ENCODE results near the gene BMP6.

The BMP6 gene

GRCh38 chr6:7723554-7723953, 2.3 kb upstream of the BMP6 start:
- Histone ChIP-seq H3K27me3 (ENCODE audit: control insufficient read depth, insufficient read depth, low read length) (peaks cover 13% of the 10 kb centered on the region), H3K9ac (ENCODE audit: low read length) (no peak overlapping the region), H3K4me3 (ENCODE audit: low read length) (no peak overlapping the region), H3K36me3 (ENCODE audit: control insufficient read depth, insufficient read depth, low read length) (no peaks in the 10 kb centered on the region), H3K4me1 (ENCODE audit: control insufficient read depth, insufficient read depth, low read length) (peaks cover 8% of the 10 kb centered on the region), H3K27ac (ENCODE audit: low read depth, low read length) (no peak overlapping the region)

- H3K27me3 ChIP-seq (ENCODE audit: control insufficient read depth, insufficient read depth, low read length): peaks cover 24% of the 10 kb centered on the region
- H3K4me3 ChIP-seq (ENCODE audit: low read length): peak overlapping the region; percentile 63
- no peaks in the 10 kb centered on the region for H3K36me3 ChIP-seq (ENCODE audit: control insufficient read depth, insufficient read depth, low read length)
- no peak overlapping the region for H3K9ac ChIP-seq (ENCODE audit: low read length)
- no peak overlapping the region for H3K27ac ChIP-seq (ENCODE audit: low read depth, low read length)
- peaks cover 11% of the 10 kb centered on the region for H3K4me1 ChIP-seq (ENCODE audit: control insufficient read depth, insufficient read depth, low read length)
These were observed 487 bp upstream of the BMP6 start for GRCh38 chr6:7725412-7725811.

GRCh38 chr6:7726416-7727085, 652 bp downstream of the BMP6 start:
- Histone ChIP-seq H3K4me1 (ENCODE audit: control insufficient read depth, insufficient read depth, low read length) (peaks cover 11% of the 10 kb centered on the region), H3K4me3 (ENCODE audit: low read length) (peak overlapping the region; percentile 63), H3K9ac (ENCODE audit: low read length) (no peak overlapping the region), H3K36me3 (ENCODE audit: control insufficient read depth, insufficient read depth, low read length) (no peaks in the 10 kb centered on the region), H3K27me3 (ENCODE audit: control insufficient read depth, insufficient read depth, low read length) (peaks cover 24% of the 10 kb centered on the region), H3K27ac (ENCODE audit: low read depth, low read length) (no peak overlapping the region)

- H3K27me3 ChIP-seq (ENCODE audit: control insufficient read depth, insufficient read depth, low read length): peaks cover 24% of the 10 kb centered on the region
- peak overlapping the region; percentile 58 for H3K4me3 ChIP-seq (ENCODE audit: low read length)
- peaks cover 11% of the 10 kb centered on the region for H3K4me1 ChIP-seq (ENCODE audit: control insufficient read depth, insufficient read depth, low read length)
- H3K27ac ChIP-seq (ENCODE audit: low read depth, low read length): no peak overlapping the region
- no peaks in the 10 kb centered on the region for H3K36me3 ChIP-seq (ENCODE audit: control insufficient read depth, insufficient read depth, low read length)
- no peak overlapping the region for H3K9ac ChIP-seq (ENCODE audit: low read length)
These were observed 1.4 kb downstream of the BMP6 start for GRCh38 chr6:7727086-7727945.

GRCh38 chr6:7727946-7728854, 2.3 kb downstream of the BMP6 start:
- Histone ChIP-seq H3K27me3 (ENCODE audit: control insufficient read depth, insufficient read depth, low read length) (peaks cover 24% of the 10 kb centered on the region), H3K27ac (ENCODE audit: low read depth, low read length) (no peak overlapping the region), H3K4me1 (ENCODE audit: control insufficient read depth, insufficient read depth, low read length) (peaks cover 11% of the 10 kb centered on the region), H3K9ac (ENCODE audit: low read length) (no peak overlapping the region), H3K4me3 (ENCODE audit: low read length) (peak overlapping the region; percentile 54), H3K36me3 (ENCODE audit: control insufficient read depth, insufficient read depth, low read length) (no peaks in the 10 kb centered on the region)

GRCh38 chr6:7728855-7729590, 3.1 kb downstream of the BMP6 start:
- H3K4me1 ChIP-seq (ENCODE audit: control insufficient read depth, insufficient read depth, low read length): peaks cover 11% of the 10 kb centered on the region
- no peak overlapping the region for H3K27ac ChIP-seq (ENCODE audit: low read depth, low read length)
- H3K9ac ChIP-seq (ENCODE audit: low read length): no peak overlapping the region
- H3K27me3 ChIP-seq (ENCODE audit: control insufficient read depth, insufficient read depth, low read length): peaks cover 26% of the 10 kb centered on the region
- H3K36me3 ChIP-seq (ENCODE audit: control insufficient read depth, insufficient read depth, low read length): no peaks in the 10 kb centered on the region
- H3K4me3 ChIP-seq (ENCODE audit: low read length): peak overlapping the region; percentile 28

GRCh38 chr6:7730001-7730783, 4.3 kb downstream of the BMP6 start:
- Histone ChIP-seq H3K27me3 (ENCODE audit: control insufficient read depth, insufficient read depth, low read length) (peaks cover 26% of the 10 kb centered on the region), H3K9ac (ENCODE audit: low read length) (no peak overlapping the region), H3K4me1 (ENCODE audit: control insufficient read depth, insufficient read depth, low read length) (peaks cover 11% of the 10 kb centered on the region), H3K36me3 (ENCODE audit: control insufficient read depth, insufficient read depth, low read length) (no peaks in the 10 kb centered on the region), H3K4me3 (ENCODE audit: low read length) (no peak overlapping the region), H3K27ac (ENCODE audit: low read depth, low read length) (no peak overlapping the region)

GRCh38 chr6:7730784-7731227, 4.9 kb downstream of the BMP6 start:
- Histone ChIP-seq H3K36me3 (ENCODE audit: control insufficient read depth, insufficient read depth, low read length) (no peaks in the 10 kb centered on the region), H3K27ac (ENCODE audit: low read depth, low read length) (no peak overlapping the region), H3K9ac (ENCODE audit: low read length) (no peak overlapping the region), H3K4me1 (ENCODE audit: control insufficient read depth, insufficient read depth, low read length) (peaks cover 11% of the 10 kb centered on the region), H3K27me3 (ENCODE audit: control insufficient read depth, insufficient read depth, low read length) (peaks cover 24% of the 10 kb centered on the region), H3K4me3 (ENCODE audit: low read length) (no peak overlapping the region)

GRCh38 chr6:7731294-7731693, 5.4 kb downstream of the BMP6 start:
- Histone ChIP-seq H3K4me3 (ENCODE audit: low read length) (no peak overlapping the region), H3K27me3 (ENCODE audit: control insufficient read depth, insufficient read depth, low read length) (peaks cover 24% of the 10 kb centered on the region), H3K36me3 (ENCODE audit: control insufficient read depth, insufficient read depth, low read length) (no peaks in the 10 kb centered on the region), H3K9ac (ENCODE audit: low read length) (no peak overlapping the region), H3K27ac (ENCODE audit: low read depth, low read length) (no peak overlapping the region), H3K4me1 (ENCODE audit: control insufficient read depth, insufficient read depth, low read length) (peaks cover 11% of the 10 kb centered on the region)

- Histone ChIP-seq H3K27me3 (ENCODE audit: control insufficient read depth, insufficient read depth, low read length) (peaks cover 19% of the 10 kb centered on the region), H3K36me3 (ENCODE audit: control insufficient read depth, insufficient read depth, low read length) (no peaks in the 10 kb centered on the region)
These were observed 6.3 kb downstream of the BMP6 start for GRCh38 chr6:7732228-7732627.

GRCh38 chr6:7734707-7735383, 8.9 kb downstream of the BMP6 start:
- no peaks in the 10 kb centered on the region for H3K4me1 ChIP-seq (ENCODE audit: control insufficient read depth, insufficient read depth, low read length)
- no peak overlapping the region for H3K27ac ChIP-seq (ENCODE audit: low read depth, low read length)
- no peak overlapping the region for H3K9ac ChIP-seq (ENCODE audit: low read length)

More at GRCh38 chr6:7732228-7732627, 6.3 kb downstream of the BMP6 start:
- H3K4me3 ChIP-seq (ENCODE audit: low read length): no peak overlapping the region
- H3K27ac ChIP-seq (ENCODE audit: low read depth, low read length): no peak overlapping the region
- peaks cover 8% of the 10 kb centered on the region for H3K4me1 ChIP-seq (ENCODE audit: control insufficient read depth, insufficient read depth, low read length)
- no peak overlapping the region for H3K9ac ChIP-seq (ENCODE audit: low read length)

More at GRCh38 chr6:7734707-7735383, 8.9 kb downstream of the BMP6 start:
- no peak overlapping the region for H3K4me3 ChIP-seq (ENCODE audit: low read length)
- peaks cover 4% of the 10 kb centered on the region for H3K27me3 ChIP-seq (ENCODE audit: control insufficient read depth, insufficient read depth, low read length)
- no peaks in the 10 kb centered on the region for H3K36me3 ChIP-seq (ENCODE audit: control insufficient read depth, insufficient read depth, low read length)

Measured in rectal smooth muscle tissue (tissue), 1 donor.